NCI-H226 (cell line): ENCODE data around the gene SYCE1L.
"Not testable (repeated sequence)": the region's sequence is repeated elsewhere in the genome, so short reads cannot be mapped to it uniquely, and the experiment has no call there.

Source experiments
- DNase-seq: peaks from one replicate; pipeline ENCODE4 v3.0.0-alpha.2; 2015

SYCE1L gene

DNA sequence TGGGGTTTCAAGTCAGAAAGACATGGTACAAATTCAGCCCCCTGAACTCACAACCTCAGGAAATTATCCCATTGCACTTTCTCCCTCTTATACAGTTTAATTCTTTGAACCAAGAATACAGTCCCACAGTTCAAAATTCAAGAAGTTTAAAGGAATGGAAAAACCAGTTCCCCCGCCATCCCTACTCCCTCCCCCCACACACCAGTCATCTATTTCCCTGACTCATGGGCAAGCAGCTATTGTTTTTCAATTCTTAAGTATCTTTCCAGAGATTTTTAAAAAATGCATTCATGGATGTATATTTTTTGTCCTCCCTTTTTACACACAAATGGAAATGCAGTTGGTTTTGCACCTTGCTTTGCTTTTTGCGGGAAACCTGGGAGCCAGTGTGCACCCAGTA is 7.3 kb downstream of the SYCE1L start:
- DNase-seq: no peak

GRCh38 chr16:77207030-77207429 is 7.8 kb downstream of the SYCE1L start:
- DNase-seq: no peak

GRCh38 chr16:77208382-77208781 is 9.2 kb downstream of the SYCE1L start:
- DNase-seq: no peak

DNA sequence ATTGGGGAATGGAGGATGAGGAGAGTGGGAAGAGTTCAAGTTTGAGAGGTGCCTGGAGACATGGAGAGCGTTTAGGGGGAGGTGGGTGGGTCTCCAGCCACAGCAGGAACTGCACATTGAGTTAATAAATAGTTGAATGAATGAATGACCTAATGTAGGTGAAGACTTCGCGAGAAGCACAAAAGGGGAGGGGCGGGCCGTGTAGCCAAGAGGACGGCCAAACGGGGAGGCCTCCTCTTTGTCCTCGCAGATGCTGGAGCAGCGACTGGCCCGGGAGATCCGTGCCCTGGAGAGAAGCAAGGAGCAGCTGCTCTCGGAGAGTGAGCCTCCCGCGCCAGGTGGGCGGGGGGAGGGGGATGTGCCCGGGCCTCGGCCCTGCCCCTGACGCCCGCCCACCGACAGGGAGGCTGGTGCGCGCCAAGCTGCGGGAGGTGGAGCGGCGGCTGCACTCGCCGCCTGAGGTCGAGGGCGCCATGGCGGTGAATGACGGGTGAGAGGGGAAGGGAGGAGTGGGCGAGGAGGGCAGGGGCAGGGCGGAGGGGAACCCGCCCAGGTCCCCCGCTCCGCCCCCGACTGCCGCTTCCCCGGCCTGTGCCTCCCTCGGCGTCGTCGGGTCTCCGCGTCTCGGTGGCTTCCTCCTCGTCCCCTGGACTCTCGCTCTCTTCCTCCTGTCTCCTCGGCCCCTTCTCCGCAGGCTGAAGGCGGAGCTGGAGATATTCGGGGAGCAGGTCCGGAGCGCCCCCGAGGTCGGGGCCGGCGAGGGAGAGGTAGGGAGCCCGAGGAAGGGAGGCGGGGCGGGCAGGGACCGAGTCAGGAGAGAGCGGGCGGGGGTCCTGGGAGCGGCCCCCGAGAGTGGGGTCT is 12.9 kb downstream of the SYCE1L start:
- peak; percentile 68 for DNase-seq

GRCh38 chr16:77212741-77213541 is 13.7 kb downstream of the SYCE1L start:
- peak; percentile 24 for DNase-seq

DNA sequence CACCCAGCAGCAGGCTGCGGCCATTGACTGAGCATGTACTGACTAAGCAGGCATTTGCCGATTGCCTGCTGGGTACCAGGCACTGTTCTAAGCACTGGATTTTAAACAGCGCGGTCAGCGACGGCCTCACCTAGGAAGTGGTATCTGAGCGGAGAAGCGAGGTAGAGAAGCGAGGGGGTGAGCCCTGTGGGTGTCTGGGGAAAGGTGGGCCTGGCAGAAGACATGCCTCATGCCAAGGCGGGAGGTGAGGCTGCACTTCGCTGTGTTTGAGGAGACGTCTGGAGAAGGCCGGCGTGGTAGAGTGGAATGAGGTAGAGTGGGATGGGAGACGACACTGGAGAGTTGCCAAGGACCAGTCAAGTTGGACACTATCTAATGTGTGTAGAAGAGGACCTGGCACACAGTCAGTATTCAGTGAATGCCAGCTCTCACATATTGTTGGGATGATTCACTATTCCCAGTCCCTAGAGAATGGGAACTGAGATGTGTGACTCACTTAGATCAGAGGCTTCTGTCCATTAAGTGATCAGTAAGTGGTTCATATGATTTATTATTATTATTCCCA is 14.4 kb downstream of the SYCE1L start:
- peak; percentile 93 for DNase-seq

- DNase-seq: no peak
Measured at GRCh38 chr16:77214411-77215138, 15.4 kb downstream of the SYCE1L start.

DNA sequence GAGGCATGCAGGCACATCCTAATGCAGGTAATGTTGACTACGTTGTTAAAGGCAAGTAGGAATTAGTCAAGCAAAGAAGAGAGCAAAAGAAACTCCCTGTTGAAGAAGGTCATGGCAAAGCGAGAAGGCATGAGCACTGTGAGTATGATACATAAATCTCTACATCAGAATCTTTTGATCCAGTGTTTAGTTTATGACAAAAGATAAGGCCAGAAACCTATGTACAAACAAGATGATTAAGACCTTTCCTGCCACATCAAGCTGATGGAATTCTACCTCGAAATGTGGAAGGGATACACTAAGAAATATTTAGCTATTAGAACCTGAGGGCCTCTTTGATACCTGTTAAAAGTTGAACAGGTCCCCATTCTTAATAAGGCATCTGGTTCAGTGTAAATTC is 20.2 kb downstream of the SYCE1L start:
- DNase-seq: peak; percentile 15

DNA sequence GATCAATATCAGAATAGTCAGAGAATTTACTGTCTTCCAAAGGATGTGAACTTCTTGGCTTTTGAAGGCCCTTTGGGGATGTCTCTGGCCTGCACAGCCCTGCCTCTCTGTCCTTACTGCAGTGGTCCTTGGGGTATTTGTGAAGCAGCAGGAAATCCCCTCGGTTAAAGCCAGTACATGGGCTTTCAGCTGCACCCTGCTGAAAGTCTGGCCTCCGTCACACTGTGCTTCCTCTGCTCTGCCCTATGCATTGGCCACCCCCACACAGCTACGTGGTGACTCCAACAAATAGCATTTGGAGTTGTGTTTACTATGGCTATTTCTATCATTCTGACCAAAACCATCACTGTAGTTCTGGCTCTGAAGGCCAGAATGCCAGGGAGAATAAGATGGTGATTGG is 21.2 kb downstream of the SYCE1L start:
- no peak for DNase-seq

GRCh38 chr16:77221482-77221881 is 22.3 kb downstream of the SYCE1L start:
- DNase-seq: peak; percentile 17

DNA sequence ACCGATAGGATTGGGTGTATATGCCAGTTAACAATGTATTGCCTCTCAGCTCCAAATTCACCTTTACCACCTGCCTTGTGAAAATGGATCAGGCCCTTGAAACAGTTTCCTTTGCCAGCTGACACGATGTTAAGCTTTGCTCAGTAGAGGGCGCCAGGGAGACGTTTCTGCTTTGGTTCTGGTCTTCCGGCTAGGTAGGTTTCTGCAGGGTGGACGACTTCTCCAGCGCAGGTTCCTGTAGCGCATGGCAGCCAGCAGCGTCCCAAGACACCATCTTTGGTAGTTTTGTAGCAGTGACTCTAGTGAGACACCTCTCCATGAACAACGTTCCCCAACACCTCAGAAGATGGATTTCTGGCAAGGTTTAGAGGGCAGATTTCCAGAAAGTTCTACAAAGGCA is 24.0 kb downstream of the SYCE1L start:
- no peak for DNase-seq

DNA sequence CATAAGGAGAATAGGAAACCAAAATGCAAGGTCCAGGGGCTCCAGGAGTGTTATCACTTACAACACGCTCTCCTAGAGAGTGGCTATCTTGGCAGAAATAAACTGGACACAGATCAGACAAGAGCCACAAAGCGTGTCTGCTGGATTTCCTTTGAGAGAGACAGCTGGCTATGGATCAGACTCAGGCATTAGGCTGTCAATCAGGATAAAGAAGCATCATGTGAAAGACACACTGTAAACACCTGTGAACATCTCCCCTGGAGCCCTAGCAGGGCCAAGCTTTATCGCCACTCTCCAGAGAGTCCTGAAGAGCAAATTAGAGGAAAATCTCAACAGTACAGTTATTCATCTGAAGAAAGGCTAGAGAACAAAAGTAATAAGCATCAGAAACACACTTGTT is 26.0 kb downstream of the SYCE1L start:
- no peak for DNase-seq

GRCh38 chr16:77227745-77228144 is 28.5 kb downstream of the SYCE1L start:
- no peak for DNase-seq

DNA sequence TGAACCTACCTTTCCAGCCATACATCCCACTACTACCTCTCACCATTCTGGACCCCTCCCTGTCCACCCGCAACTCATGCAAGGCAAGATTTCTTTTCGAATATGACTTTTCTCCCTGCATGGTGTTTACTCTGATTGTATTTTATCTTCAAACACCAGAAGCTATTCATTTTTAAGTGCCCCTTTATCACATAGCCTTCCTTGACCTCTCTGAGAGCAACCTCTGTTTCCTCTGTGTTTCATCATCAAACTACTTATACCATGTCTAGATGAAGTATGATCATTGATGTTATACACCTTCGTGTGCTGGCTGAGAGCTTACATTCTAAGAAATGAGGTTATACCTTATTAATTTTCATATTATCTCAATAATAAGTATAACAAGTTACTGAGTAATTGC is 31.8 kb downstream of the SYCE1L start:
- no peak for DNase-seq

DNA sequence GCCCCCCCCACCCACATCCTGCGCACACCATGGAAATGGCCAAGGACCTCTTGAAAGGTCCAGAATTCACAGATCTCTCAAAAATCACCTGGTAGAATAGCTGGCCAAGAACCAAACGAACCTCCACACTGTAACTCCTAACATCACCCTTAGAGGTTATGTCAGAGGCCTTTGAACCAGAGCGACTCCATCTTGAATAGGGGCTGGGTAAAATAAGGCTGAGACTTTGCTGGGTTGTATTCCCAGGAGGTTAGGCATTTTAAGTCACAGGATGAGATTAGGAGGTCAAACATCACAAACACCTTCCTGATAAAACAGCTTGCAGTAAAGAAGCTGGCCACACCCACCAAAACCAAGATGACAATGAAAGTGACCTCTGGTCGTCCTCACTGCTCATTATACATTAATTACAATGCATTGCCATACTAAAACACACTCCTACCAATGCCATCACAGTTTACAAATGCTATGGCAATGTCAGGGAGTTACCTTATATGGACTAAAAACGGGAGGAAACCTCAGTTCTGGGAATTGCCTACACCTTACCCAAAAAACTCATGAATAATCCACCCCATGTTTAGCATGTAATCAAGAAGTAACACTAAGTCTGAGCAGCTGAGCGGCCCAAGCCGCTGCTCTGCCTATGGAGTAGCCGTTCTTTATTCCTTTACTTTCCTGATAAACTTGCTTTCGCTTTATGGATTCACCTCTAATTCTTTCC is 34.8 kb downstream of the SYCE1L start:
- DNase-seq: no peak

GRCh38 chr16:77234611-77235010 is 35.4 kb downstream of the SYCE1L start:
- DNase-seq: no peak

DNA sequence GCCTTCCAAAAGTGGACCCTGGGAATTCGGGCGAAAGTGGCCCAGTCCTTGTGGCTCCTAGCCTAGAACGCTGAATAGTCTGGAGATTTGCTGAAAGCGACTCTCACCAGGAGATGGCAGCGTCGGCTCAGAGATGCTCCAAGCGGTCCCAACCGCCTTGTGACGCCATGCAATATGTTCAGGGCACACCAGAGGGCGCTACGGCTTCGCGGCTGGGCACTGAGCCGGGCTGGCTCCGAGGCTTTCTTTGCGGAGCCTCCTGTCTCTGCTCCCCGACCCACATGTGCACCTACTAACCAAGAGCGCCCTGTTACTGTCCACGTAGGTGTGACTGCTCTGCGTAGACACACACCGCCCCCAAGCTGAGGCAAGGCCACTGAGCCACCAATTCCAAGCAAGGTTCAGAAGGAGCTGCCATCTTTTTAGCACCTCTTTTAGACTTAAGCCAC is 36.9 kb downstream of the SYCE1L start:
- DNase-seq: peak; percentile 57

GRCh38 chr16:77238593-77238992 is 39.4 kb downstream of the SYCE1L start:
- no peak for DNase-seq

DNA sequence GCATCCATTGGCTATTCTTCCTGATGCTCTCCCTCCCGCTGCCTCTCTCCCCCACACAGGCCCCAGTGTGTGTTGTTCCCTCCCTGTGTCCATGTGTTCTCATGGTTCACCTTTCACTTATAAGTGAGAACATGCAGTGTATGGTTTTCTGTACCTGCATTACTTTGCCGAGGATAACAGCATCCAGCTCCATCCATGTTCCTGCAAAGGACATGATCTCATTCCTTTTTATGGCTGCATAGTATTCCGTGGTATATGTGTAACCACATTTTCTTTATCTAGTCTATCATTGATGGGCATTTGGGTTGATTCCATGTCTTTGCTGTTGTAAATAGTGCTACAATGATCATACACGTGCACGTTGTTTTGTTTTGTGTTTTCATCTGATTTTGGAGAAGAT is 43.3 kb downstream of the SYCE1L start:
- DNase-seq: not testable (repeated sequence)

GRCh38 chr16:77246150-77246549 is 46.9 kb downstream of the SYCE1L start:
- no peak for DNase-seq

DNA sequence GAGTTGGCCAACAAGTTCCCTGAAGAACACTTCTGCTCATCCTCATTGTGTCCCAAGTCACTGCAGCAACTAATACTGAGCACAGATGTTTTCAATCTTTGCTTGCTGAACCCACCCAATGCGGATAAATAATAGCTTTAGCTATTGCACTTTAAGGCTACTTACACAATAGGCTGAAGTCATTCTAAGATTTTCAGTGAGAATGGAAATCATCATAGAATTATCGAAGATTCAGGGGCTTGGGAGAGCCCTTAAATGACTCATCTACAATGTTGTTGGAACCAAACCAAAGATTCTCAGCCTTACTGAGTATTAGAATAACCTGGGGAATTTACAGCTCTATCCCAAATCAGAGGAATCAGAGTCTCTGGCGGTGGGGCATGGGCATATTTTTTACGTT is 51.2 kb downstream of the SYCE1L start:
- DNase-seq: no peak
